Glutamatergic neuron (in vitro differentiated cells): ENCODE measurements around the gene CYBC1. TPM values are rescaled to one million over a fixed set of nuclear protein-coding genes. Genes with fewer than 3 reads are reported as not detected.
A peak's percentile ranks its signal among the peaks of the same experiment; 100 is the strongest.
"Not testable (repeated sequence)": the region's sequence is repeated elsewhere in the genome, so short reads cannot be mapped to it uniquely, and the experiment has no call there.

Experiments used
- DNase-seq: peaks from one replicate; pipeline ENCODE4 v3.0.0; 2022
- H3K27ac Mint-ChIP-seq: one replicate; pipeline ENCODE4 v1.8.0; 2020; ENCODE audit warnings: mild to moderate bottlenecking, mixed read lengths, inconsistent platforms; ENCODE audit not compliant: unreplicated experiment
- H3K27me3 Mint-ChIP-seq: one replicate; pipeline ENCODE4 v1.8.0; 2020; ENCODE audit warnings: mild to moderate bottlenecking, moderate library complexity, mixed read lengths, inconsistent platforms; ENCODE audit not compliant: unreplicated experiment
- H3K36me3 Mint-ChIP-seq: one replicate; pipeline ENCODE4 v1.8.0; 2020; ENCODE audit warnings: mild to moderate bottlenecking, mixed read lengths, inconsistent platforms; ENCODE audit not compliant: unreplicated experiment
- H3K4me1 Mint-ChIP-seq: one replicate; pipeline ENCODE4 v1.8.0; 2020; ENCODE audit warnings: mild to moderate bottlenecking, low read depth, mixed read lengths, inconsistent platforms; ENCODE audit not compliant: unreplicated experiment
- H3K4me3 Mint-ChIP-seq: one replicate; pipeline ENCODE4 v1.8.0; 2020; ENCODE audit warnings: mild to moderate bottlenecking, mixed read lengths, inconsistent platforms; ENCODE audit not compliant: unreplicated experiment
- H3K9me3 Mint-ChIP-seq: one replicate; pipeline ENCODE4 v1.8.0; 2020; ENCODE audit warnings: mild to moderate bottlenecking, moderate library complexity, mixed read lengths, inconsistent platforms; ENCODE audit not compliant: unreplicated experiment
- total RNA-seq: library from RNA; stranded (reverse); fragmentation: NEBNext Ultra II Directional; extraction: Animal tissue kit (Norgen Biotek cat#: 25700); gene quantifications from one replicate; pipeline ENCODE4 v1.2.1, GENCODE V29; 2021; ENCODE audit not compliant: unreplicated experiment
- TF ChIP-seq, protein P1 (sequence below): fragments of 200-600 bp; sonication (generic); IDR thresholded peaks from one replicate; pipeline ENCODE4 v1.5.0; 2021; ENCODE audit not compliant: partially characterized antibody, unreplicated experiment

The CYBC1 gene
- total RNA-seq, 1 donor from 2014 or later = 134 TPM

DNA sequence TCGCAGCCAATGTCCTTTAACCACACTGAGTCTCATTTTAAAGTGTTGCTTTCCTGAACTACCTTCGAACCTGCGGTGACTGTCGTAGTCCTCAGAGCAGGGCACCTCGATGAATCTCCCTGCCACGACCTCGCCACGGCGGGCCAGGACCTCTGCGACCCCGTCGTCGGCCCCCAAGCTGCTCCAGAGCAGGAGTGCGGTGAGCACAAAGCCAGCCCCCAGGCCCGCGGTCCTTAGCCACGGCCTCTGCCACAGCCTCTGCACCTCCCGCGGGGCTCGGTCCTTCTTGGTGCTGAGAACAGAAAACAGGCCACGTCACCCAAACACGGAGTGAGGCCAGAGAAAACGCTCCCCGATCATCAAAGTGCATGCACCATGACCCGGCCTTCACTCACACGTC, 35.2 kb downstream of the CYBC1 start:
- peaks cover 4% of the 10 kb centered on the region for H3K9me3 Mint-ChIP-seq
- H3K4me3 Mint-ChIP-seq = peak overlapping the region; percentile 7
- H3K36me3 Mint-ChIP-seq = peaks cover 7% of the 10 kb centered on the region
- H3K27ac Mint-ChIP-seq = no peak overlapping the region
- H3K4me1 Mint-ChIP-seq = peaks cover 14% of the 10 kb centered on the region
- DNase-seq = no peak
- TF ChIP-seq, protein P1, sequence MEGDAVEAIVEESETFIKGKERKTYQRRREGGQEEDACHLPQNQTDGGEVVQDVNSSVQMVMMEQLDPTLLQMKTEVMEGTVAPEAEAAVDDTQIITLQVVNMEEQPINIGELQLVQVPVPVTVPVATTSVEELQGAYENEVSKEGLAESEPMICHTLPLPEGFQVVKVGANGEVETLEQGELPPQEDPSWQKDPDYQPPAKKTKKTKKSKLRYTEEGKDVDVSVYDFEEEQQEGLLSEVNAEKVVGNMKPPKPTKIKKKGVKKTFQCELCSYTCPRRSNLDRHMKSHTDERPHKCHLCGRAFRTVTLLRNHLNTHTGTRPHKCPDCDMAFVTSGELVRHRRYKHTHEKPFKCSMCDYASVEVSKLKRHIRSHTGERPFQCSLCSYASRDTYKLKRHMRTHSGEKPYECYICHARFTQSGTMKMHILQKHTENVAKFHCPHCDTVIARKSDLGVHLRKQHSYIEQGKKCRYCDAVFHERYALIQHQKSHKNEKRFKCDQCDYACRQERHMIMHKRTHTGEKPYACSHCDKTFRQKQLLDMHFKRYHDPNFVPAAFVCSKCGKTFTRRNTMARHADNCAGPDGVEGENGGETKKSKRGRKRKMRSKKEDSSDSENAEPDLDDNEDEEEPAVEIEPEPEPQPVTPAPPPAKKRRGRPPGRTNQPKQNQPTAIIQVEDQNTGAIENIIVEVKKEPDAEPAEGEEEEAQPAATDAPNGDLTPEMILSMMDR = no peak
- H3K27me3 Mint-ChIP-seq = peaks cover 2% of the 10 kb centered on the region

DNA sequence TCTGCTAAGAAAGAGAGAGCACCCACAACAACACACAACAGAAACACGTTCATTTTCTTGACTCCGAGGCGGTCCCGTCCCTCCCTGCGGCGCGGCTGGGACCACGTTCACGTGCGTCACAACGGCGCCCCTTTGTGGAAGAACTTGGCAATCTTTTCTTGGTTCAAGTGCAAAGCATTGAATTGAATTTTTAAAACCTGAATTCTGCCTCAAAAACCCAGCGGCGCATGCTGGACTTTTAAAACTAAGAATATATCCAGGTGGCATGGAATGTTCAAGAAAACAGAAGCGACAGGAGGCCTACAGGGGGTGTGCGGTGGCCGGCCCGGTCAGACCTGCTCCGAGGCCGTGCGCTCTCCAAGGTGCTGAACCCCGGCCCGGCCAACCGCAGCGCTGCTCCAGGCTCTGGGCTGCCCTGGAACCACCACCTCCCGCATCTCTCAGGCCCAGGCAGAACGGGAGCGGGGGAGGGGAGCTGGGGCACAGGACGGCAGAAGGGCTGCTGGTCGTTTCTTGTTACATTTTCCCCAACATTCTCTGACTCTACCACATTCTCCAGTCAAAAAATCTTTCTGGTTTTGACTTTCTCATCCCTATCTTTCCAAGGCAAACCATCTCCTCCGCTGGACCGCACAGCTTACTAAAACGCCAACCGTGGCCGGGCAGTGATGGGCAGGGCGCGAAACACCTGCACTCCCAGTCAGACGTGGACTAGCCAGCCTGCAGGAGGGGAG, 35.8 kb downstream of the CYBC1 start:
- Mint-ChIP-seq H3K27ac (no peak overlapping the region), H3K36me3 (peaks cover 1% of the 10 kb centered on the region), H3K4me3 (peak overlapping the region; percentile 26), H3K27me3 (peaks cover 3% of the 10 kb centered on the region), H3K9me3 (peaks cover 4% of the 10 kb centered on the region), H3K4me1 (peaks cover 14% of the 10 kb centered on the region)
- TF ChIP-seq, protein P1 = peak; percentile 62
- peak; percentile 85 for DNase-seq

DNA sequence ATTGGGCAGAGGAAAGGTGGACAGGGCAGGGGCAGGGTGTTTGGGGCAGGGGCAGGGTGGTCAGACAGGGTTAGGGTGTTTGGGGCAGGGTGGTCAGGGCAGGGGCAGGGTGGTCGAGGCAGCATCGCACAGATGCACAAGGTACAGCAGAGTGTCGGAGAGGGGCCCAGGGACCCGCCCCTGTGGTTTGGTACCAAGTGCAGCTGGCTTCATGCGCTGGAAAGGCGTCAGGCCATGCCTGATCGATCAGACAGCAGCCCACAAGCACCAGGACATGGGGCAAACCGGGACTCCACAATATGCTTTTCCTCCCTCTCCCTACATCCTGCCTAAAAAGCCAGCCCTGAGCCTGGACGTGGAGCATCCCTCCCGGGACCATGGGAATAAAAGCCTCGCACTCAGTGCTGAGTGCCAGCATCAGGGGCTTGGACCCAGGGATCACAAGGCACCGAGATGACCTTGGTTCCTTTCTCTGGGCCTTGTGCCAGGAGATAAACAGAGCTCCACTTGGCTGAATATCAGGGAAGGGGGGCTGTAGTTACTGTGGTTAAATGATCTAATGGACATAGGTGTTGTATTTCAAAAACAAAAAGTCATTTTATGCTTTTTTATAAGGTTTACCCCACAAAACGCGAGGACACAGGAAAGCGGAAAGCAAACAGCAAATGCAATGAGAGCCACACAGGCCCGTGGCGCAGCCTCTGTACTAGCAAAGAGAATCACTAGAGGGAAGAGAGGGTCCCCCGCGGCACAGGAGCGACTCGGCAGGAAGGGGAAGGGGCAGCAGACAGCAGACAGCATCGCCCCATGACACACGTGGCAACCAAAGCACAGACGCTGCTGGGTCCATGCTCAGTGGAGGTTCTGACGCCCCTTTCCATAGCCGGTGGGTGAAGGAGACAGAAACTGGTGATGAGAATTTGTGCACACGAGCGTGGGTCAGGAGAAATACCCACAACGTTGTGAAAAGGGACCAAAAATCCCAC, 37.7 kb downstream of the CYBC1 start:
- no peak for DNase-seq
- peaks cover 17% of the 10 kb centered on the region for H3K4me1 Mint-ChIP-seq
- TF ChIP-seq, protein P1 = no peak
- peaks cover 3% of the 10 kb centered on the region for H3K9me3 Mint-ChIP-seq
- peak overlapping the region; percentile 32 for H3K4me3 Mint-ChIP-seq
- no peaks in the 10 kb centered on the region for H3K36me3 Mint-ChIP-seq
- peaks cover 4% of the 10 kb centered on the region for H3K27me3 Mint-ChIP-seq
- no peak overlapping the region for H3K27ac Mint-ChIP-seq

DNA sequence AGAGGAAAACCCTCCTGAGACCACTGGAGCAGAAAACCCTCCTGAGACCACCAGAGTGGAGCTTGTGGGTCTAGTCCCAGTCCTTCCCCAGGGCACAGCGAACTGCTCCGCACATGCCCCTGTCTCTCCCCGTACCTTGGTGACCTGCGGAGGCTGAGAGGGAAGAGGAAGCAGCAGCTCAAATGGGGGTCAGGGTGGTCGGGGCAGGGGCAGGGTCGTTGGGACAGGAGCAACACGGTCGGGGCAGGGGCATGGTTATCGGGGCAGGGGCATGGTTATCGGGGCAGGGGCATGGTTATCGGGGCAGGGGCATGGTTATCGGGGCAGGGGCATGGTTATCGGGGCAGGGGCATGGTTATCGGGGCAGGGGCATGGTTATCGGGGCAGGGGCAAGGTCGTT, 38.5 kb downstream of the CYBC1 start:
- not testable (repeated sequence) for DNase-seq, H3K4me3 Mint-ChIP-seq, H3K27me3 Mint-ChIP-seq, H3K36me3 Mint-ChIP-seq, H3K27ac Mint-ChIP-seq, H3K9me3 Mint-ChIP-seq
- H3K4me1 Mint-ChIP-seq = peaks cover 17% of the 10 kb centered on the region

DNA sequence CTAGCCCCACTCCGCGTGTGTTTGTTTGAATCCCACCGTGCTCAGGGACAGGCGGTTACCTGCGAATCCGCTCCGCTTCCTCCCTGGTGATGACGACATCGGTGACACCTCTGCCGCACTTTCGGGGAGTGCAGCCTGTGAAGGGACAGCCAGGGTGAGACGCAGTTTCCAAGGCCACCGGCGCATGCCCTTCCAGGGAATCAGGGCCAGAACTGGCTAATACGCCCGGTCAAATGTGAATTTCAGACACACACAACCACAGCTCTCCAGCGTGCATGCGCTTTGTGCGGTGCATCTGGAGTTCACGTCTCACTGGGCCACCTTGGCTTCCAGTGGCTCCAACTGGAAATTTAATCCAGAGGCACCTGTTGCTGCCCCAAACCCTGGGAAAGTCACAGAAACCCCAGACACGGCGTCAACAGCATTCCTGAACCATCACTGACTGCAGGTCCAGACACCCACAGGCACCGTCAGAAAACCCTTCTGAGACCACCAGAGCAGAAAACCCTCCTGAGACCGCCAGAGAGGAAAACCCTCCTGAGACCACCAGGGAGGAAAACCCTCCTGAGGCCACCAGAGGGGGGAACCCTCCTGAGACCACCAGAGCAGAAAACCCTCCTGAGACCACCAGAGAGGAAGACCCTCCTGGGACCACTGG, 39.0 kb downstream of the CYBC1 start:
- H3K4me3 Mint-ChIP-seq = no peak overlapping the region
- no peaks in the 10 kb centered on the region for H3K36me3 Mint-ChIP-seq
- TF ChIP-seq, protein P1 = no peak
- H3K4me1 Mint-ChIP-seq = peaks cover 17% of the 10 kb centered on the region
- peaks cover 4% of the 10 kb centered on the region for H3K27me3 Mint-ChIP-seq
- no peak for DNase-seq
- H3K27ac Mint-ChIP-seq = no peak overlapping the region
- H3K9me3 Mint-ChIP-seq = no peaks in the 10 kb centered on the region
